Endothelial cell (in vitro differentiated cells): ENCODE data around the gene PNMA3. TPM values are rescaled to one million over a fixed set of nuclear protein-coding genes. Genes with fewer than 3 reads are reported as not detected.
"Not testable (repeated sequence)": the region's sequence is repeated elsewhere in the genome, so short reads cannot be mapped to it uniquely, and the experiment has no call there.

Source experiments
- DNase-seq: peaks from one replicate; pipeline ENCODE4 v3.0.0; 2021; ENCODE audit warnings: low spot score
- H3K27ac Mint-ChIP-seq: one replicate; pipeline ENCODE4 v1.8.0; 2021; ENCODE audit warnings: mixed read lengths, inconsistent platforms; ENCODE audit not compliant: unreplicated experiment
- H3K27me3 Mint-ChIP-seq: one replicate; pipeline ENCODE4 v1.8.0; 2021; ENCODE audit warnings: mild to moderate bottlenecking, moderate library complexity, mixed read lengths, inconsistent platforms; ENCODE audit not compliant: unreplicated experiment
- H3K36me3 Mint-ChIP-seq: one replicate; pipeline ENCODE4 v1.8.0; 2021; ENCODE audit warnings: mild to moderate bottlenecking, low read depth, mixed read lengths, inconsistent platforms; ENCODE audit not compliant: unreplicated experiment
- H3K4me1 Mint-ChIP-seq: one replicate; pipeline ENCODE4 v1.8.0; 2021; ENCODE audit warnings: mild to moderate bottlenecking, mixed read lengths, inconsistent platforms; ENCODE audit not compliant: unreplicated experiment
- H3K4me3 Mint-ChIP-seq: one replicate; pipeline ENCODE4 v1.8.0; 2021; ENCODE audit warnings: mild to moderate bottlenecking, mixed read lengths, inconsistent platforms; ENCODE audit not compliant: unreplicated experiment
- H3K9me3 Mint-ChIP-seq: one replicate; pipeline ENCODE4 v1.8.0; 2021; ENCODE audit warnings: mixed read lengths, inconsistent platforms; ENCODE audit not compliant: unreplicated experiment
- total RNA-seq: library from RNA; stranded (reverse); fragmentation: NEBNext Ultra II Directional; extraction: Animal tissue kit (Norgen Biotek cat#: 25700); gene quantifications from one replicate; pipeline ENCODE4 v1.2.1, GENCODE V29; 2021; ENCODE audit not compliant: unreplicated experiment
- TF ChIP-seq, protein P1 (sequence below): fragments of 200-600 bp; sonication (generic); IDR thresholded peaks from one replicate; pipeline ENCODE4 v1.5.0; 2021; ENCODE audit warnings: antibody characterized with exemption; ENCODE audit not compliant: unreplicated experiment

The PNMA3 gene
- total RNA-seq, 1 donor from 2014 or later, result 1.4 TPM

DNA sequence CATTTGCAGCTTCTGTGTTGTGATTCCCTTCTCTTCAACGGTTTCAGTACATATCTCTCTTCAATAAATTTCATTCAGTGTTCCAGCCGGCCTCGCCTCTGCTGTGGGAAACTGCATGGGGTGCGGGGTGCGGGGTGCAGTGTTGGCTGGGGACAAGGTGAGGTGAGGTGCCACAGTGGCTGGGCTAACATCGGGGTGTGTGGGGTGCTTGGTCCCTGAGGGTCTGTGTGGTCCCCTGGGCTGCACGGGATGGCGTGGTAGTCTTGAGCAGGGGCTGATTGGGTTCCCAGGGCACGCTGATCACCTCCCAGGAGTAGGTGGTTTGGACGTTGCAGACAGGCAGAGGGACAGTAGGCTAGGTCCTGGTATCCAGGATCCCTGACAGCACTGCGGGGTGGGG lies 18.7 kb downstream of the PNMA3 start:
- TF ChIP-seq, protein P1, sequence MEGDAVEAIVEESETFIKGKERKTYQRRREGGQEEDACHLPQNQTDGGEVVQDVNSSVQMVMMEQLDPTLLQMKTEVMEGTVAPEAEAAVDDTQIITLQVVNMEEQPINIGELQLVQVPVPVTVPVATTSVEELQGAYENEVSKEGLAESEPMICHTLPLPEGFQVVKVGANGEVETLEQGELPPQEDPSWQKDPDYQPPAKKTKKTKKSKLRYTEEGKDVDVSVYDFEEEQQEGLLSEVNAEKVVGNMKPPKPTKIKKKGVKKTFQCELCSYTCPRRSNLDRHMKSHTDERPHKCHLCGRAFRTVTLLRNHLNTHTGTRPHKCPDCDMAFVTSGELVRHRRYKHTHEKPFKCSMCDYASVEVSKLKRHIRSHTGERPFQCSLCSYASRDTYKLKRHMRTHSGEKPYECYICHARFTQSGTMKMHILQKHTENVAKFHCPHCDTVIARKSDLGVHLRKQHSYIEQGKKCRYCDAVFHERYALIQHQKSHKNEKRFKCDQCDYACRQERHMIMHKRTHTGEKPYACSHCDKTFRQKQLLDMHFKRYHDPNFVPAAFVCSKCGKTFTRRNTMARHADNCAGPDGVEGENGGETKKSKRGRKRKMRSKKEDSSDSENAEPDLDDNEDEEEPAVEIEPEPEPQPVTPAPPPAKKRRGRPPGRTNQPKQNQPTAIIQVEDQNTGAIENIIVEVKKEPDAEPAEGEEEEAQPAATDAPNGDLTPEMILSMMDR, result no peak
- Mint-ChIP-seq H3K27me3 (peaks cover 4% of the 10 kb centered on the region), H3K27ac (no peak overlapping the region), H3K36me3 (no peaks in the 10 kb centered on the region), H3K4me1 (no peaks in the 10 kb centered on the region), H3K9me3 (no peaks in the 10 kb centered on the region), H3K4me3 (no peak overlapping the region)
- no peak for DNase-seq

DNA sequence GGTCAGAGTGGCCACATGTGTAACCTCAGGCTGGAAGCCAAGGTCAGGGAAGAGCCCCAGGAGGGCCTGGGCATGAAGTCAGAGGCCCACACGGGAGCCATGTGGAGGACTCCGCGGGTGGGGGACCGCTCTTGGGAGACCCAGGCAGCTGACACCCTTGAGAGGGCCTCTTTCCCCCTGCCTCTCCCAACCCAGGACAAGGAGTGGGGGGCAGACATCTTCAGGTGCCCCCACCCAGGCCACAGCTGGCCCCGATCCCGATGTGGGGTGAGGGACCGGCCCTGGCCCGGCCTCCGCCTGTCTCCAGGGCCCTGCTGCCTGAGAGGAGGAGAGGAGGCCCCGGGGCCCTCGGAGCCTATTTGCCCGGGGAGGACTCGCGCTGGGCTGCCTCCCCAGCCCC lies 19.1 kb downstream of the PNMA3 start:
- DNase-seq, result no peak
- Mint-ChIP-seq H3K4me1 (no peaks in the 10 kb centered on the region), H3K27me3 (peaks cover 4% of the 10 kb centered on the region), H3K4me3 (no peak overlapping the region), H3K36me3 (no peaks in the 10 kb centered on the region), H3K9me3 (no peaks in the 10 kb centered on the region), H3K27ac (no peak overlapping the region)
- TF ChIP-seq, protein P1, result no peak

DNA sequence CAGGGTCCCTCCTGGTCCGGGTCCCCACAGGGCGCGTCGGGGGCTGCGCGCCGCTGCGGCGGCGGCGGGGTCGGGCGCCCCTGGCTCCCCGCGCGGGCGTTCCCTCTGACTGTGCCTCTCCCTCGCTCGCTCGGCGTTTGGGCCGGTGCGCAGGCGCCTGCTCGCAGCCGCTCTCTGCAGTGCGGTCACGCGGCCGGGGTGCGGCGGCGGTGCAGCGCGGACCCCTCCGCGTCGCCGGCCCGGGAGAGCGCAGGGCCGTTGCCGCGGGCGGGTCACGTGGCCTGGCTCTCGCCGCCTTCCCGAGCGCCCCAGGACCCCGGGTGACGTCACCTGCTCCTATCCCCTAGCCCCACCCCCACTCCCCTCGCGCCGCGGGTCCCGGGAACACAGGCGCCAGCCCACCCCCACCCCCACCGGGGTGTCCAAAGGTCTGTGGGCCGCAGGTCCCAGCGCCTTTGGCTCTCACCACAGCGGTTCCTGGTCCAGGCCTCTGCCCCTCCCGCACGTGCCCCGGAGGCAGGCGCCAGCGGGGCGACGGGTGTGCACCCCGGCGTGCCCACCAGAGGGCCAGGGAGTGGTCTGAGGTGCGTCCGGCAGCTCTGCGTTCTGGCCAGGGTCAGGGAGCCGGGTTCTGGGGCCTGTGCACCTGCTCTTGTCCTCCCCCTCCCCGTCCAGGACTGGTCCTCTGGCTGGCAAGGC lies 21.3 kb downstream of the PNMA3 start:
- not testable (repeated sequence) for H3K4me3 Mint-ChIP-seq, DNase-seq, H3K27me3 Mint-ChIP-seq, H3K36me3 Mint-ChIP-seq, H3K9me3 Mint-ChIP-seq, H3K27ac Mint-ChIP-seq, H3K4me1 Mint-ChIP-seq

DNA sequence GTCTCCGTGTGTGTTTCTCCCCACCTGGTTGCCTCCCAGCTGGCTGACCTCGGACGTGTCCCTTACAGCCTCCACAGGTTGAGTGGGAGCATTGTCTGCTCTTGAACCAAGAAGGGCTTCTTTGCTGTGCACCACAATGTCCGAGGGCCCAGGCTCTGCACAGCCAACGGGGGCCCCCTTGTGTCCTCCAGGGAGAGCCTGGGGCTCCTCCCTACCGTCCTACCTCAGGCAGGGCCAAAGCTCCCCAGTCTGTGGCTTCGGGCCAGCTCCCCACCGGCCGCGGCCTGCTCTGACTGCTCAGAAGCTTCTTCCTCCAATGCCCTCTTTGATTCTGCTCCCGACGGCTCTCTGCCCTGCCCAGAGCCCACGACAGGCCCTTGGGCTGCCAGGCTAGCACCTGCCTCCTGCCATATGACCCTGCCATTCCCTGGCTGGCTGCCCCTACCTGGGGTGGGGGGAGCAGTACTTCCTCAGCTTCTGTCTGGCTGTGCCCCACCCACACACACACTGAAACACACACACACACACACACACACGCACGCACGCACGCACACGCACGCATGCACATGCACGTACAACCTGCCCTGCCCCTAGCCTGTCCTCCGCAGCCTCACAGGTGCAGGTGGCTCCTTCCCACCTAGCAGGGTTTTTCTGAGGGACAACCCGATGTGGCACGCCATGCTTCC lies 27.1 kb downstream of the PNMA3 start:
- not testable (repeated sequence) for H3K36me3 Mint-ChIP-seq, H3K9me3 Mint-ChIP-seq, H3K27me3 Mint-ChIP-seq, H3K4me1 Mint-ChIP-seq, H3K4me3 Mint-ChIP-seq, H3K27ac Mint-ChIP-seq, DNase-seq

DNA sequence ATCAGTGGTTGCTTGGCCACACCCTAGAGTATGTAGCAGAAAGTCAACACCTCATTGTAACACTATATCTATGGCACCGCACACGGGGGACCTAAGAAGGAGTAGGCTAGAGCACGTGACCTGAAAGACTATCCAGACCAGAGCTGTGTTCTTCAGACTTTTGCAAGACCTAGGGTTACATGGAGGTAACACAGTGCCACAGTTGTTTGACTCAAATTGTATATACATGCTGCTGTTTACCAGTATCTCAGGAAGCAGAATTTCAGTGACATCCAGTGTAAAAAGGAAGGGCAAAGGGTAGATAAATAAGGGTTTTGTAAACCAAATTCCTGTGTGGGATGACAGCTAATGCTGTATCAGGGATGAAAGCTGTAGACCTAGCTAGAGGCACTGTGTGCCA lies 46.1 kb downstream of the PNMA3 start:
- peaks cover 3% of the 10 kb centered on the region for H3K27me3 Mint-ChIP-seq
- H3K36me3 Mint-ChIP-seq, result no peaks in the 10 kb centered on the region
- TF ChIP-seq, protein P1, result no peak
- no peak for DNase-seq
- H3K4me1 Mint-ChIP-seq, result peaks cover 8% of the 10 kb centered on the region
- H3K4me3 Mint-ChIP-seq, result no peak overlapping the region
- no peak overlapping the region for H3K27ac Mint-ChIP-seq
- no peaks in the 10 kb centered on the region for H3K9me3 Mint-ChIP-seq

DNA sequence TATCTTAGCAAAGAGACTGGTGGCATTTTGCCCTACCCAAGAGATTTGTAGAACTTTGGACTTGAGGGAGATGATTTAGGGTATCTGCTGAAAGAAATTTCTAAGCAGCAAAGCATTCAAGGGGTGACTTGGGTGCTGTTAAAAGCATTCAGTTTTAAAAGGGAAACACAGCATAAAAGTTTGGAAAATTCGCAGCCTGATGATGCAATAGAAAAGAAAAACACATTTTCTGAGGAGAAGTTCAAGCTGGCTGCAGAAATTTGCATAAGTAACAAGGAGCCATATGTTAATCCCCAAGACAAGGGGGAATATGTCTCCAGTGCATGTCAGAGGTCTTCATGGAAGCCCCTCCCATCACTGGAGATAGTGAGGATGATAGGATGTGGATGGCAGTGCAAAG lies 48.7 kb downstream of the PNMA3 start:
- not testable (repeated sequence) for H3K4me3 Mint-ChIP-seq

DNA sequence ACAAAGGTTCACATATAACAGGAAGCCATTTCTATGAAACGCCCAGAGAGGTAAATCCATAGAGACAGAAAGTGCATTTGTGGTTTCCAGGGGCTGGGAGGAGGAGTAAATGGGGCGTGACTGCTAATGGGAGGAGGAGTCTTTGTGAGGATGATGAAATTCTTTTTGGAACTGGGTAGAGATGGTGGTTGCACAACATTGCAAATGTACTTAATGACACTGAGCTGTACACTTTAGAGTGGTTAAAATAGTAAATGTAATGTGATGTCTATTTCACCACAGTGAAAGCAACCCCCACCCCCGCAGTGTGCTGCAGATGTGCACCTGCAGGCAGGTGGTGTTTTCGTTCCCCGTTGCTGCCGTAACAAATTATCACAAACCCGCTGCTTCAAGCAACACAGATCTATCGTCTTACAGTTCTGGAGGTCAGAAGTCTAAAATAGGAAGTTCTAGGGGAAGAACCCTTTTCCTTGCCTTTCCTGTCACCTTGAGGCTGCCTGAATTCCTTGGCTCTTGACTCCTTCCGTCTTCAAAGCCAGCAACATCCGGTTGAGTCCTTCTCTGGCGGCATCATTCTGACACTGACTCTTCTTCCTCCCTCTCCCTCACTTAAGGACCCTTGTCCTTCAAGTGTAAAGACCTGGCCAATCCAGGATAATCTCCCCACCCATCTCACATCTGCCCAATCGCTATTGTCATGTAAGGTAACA lies 50.0 kb downstream of the PNMA3 start:
- not testable (repeated sequence) for H3K27me3 Mint-ChIP-seq, DNase-seq, H3K36me3 Mint-ChIP-seq, H3K27ac Mint-ChIP-seq, H3K4me3 Mint-ChIP-seq, H3K4me1 Mint-ChIP-seq, H3K9me3 Mint-ChIP-seq

More for the DNA sequence above, 48.7 kb downstream of the PNMA3 start:
- not testable (repeated sequence) for H3K9me3 Mint-ChIP-seq, DNase-seq, H3K36me3 Mint-ChIP-seq, H3K4me1 Mint-ChIP-seq, H3K27me3 Mint-ChIP-seq, H3K27ac Mint-ChIP-seq
